Stromal cell of bone marrow (primary cell): ENCODE data around the gene RAP1A.

Experiments
- DNase-seq: peaks from one replicate; pipeline ENCODE4 v3.0.0-alpha.2; 2012; ENCODE audit warnings: low read depth

RAP1A gene

GRCh38 chr1:111619635-111620440 is at the start of gene RAP1A:
RAP1A (plus strand) TSS chr1:111619789; CDS start chr1:111691361, 71,572 bp downstream.
- peak; percentile 84 for DNase-seq

- DNase-seq, result no peak
Observed at GRCh38 chr1:111569913-111570312, 49.7 kb upstream of the RAP1A start.

- no peak for DNase-seq
Observed at GRCh38 chr1:111570781-111571181, 48.8 kb upstream of the RAP1A start.

- no peak for DNase-seq
Observed at GRCh38 chr1:111571239-111571638, 48.4 kb upstream of the RAP1A start.

GRCh38 chr1:111571987-111572386 is 47.6 kb upstream of the RAP1A start:
- DNase-seq, result no peak

- DNase-seq, result no peak
Observed at GRCh38 chr1:111576547-111576946, 43.0 kb upstream of the RAP1A start.

GRCh38 chr1:111577814-111578213 is 41.8 kb upstream of the RAP1A start:
- DNase-seq, result no peak

GRCh38 chr1:111581166-111581565 is 38.4 kb upstream of the RAP1A start:
- no peak for DNase-seq

GRCh38 chr1:111582016-111582415 is 37.6 kb upstream of the RAP1A start:
- DNase-seq, result no peak

- DNase-seq, result no peak
Observed at GRCh38 chr1:111582644-111583618, 36.7 kb upstream of the RAP1A start.

GRCh38 chr1:111585447-111586086 is 34.0 kb upstream of the RAP1A start:
- DNase-seq, result no peak

GRCh38 chr1:111586112-111586511 is 33.5 kb upstream of the RAP1A start:
- no peak for DNase-seq

GRCh38 chr1:111587509-111588174 is 31.9 kb upstream of the RAP1A start:
- no peak for DNase-seq

GRCh38 chr1:111591937-111592336 is 27.7 kb upstream of the RAP1A start:
- no peak for DNase-seq

- DNase-seq, result peak; percentile 67
Observed at GRCh38 chr1:111592389-111593361, 26.9 kb upstream of the RAP1A start.

GRCh38 chr1:111593403-111594305 is 25.9 kb upstream of the RAP1A start:
- DNase-seq, result no peak

GRCh38 chr1:111594306-111594693 is 25.3 kb upstream of the RAP1A start:
- DNase-seq, result no peak

- no peak for DNase-seq
Observed at GRCh38 chr1:111595807-111596206, 23.8 kb upstream of the RAP1A start.

GRCh38 chr1:111596499-111596898 is 23.1 kb upstream of the RAP1A start:
- no peak for DNase-seq

- no peak for DNase-seq
Observed at GRCh38 chr1:111597426-111597825, 22.2 kb upstream of the RAP1A start.
